IPS-18c (cell line): ENCODE results near the gene ENPP3.
A peak's percentile ranks its signal among the peaks of the same experiment; 100 is the strongest.

Source experiments
- H3K4me3 ChIP-seq: 2 replicates; pipeline ENCODE4 v1.7.0; 2013; ENCODE audit warnings: low read depth, mild to moderate bottlenecking, low read length, moderate library complexity; ENCODE audit not compliant: insufficient read depth
- H3K9me3 ChIP-seq: one replicate; pipeline ENCODE4 v1.6.1; 2013; ENCODE audit warnings: mild to moderate bottlenecking, low read length, moderate library complexity; ENCODE audit not compliant: control insufficient read depth, insufficient read depth

ENPP3 gene

DNA sequence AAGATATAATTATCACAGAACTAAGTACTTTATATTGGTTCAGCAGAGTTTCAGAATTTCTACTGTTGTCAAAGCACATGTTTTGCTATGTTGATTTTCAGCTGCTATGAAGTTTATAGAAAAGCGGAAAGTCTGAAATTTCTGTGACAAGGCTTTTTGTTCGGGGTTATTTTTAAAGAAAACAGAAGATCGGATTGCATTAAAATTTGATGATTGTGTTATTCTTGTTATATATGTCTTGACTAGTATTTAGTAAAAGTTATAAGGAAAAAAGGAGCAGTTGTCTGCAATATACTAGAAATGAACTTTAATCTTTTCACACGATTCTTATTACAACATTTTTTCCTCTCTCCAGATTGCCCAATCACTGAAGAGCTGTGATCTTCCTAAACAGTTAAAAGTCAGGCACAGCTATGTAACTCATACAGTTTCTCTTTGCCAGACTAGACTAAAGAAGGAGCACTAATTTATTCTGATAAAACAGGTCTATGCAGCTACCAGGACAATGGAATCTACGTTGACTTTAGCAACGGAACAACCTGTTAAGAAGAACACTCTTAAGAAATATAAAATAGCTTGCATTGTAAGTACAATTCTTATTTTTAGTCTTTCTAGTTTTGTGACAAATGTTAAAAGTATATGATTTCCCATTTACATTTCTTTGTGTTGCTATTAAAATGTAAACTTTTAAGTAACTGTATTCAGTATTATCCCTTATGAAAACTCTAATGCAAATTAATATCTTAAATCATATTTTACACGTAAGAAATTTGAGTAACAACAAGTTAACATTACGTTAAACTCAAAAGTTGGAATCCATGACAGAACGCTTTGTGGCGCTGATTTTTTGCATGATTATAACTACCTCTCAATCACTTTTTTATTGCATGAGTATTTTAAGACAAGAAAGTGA, at the start of gene ENPP3:
TSS of gene ENPP3 (plus strand) at position 423 of the 913 bp plus-strand sequence. CDS start at position 506, 83 bp downstream.
- Histone ChIP-seq H3K4me3 (no peak within 1 kb of the TSS), H3K9me3 (no peaks in the 10 kb centered on the region)

DNA sequence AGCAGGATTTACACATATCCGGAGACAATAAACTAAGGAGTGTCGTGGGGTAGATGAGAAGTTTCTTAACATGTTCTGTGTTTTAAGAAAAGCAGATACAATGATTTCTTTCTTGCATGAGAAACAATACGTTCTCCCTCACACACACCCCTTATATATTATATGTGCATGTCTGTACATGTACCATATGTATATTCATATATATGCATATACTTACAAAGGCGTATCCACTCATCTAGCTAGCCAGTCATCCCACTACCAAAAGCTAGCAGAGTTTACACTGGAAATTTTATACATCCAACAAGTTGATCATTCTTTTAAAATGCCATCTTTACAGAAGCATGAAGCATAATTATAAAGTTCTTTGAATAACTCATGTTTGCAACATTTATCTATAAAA, 49.2 kb upstream of the ENPP3 start:
- Histone ChIP-seq H3K9me3 (no peaks in the 10 kb centered on the region), H3K4me3 (no peak overlapping the region)

DNA sequence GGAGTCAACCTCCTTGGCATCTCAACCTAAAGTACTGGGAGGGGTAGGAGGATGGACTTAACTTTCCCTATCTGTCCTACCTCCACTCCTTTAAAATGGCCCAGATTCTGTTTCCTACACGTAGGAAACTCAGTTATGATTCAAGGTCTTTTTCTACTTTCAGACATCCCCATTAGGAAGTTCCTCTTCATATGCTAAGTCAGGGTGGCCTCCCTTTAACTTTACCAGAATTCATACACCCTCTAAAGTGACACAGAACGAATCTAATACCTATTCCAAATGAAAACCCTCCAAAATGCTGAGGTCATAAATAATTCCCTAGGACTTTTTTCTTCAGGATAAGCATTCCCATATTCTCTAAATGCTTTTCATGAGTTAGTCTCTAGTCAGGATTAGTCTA, 48.5 kb upstream of the ENPP3 start:
- Histone ChIP-seq H3K4me3 (no peak overlapping the region), H3K9me3 (no peaks in the 10 kb centered on the region)

DNA sequence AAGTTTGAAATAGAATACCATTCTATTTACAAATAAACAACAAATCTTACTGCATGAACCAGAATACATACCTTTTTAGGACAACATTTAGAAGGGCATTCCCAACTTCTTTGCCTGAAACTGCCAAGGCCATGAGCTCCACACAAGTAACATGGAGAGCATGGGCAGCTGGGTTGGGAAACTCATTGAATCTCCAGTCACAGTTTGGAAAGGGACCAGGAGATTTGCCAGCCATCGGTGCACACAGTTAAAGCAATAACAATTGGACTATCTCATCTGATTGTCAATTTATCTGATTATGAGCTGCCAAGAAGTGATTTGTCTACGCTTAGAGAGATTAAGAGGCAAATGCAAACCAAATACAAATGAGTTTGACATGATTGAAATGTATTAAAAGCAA, 44.2 kb upstream of the ENPP3 start:
- no peaks in the 10 kb centered on the region for H3K9me3 ChIP-seq
- H3K4me3 ChIP-seq, result no peak overlapping the region

DNA sequence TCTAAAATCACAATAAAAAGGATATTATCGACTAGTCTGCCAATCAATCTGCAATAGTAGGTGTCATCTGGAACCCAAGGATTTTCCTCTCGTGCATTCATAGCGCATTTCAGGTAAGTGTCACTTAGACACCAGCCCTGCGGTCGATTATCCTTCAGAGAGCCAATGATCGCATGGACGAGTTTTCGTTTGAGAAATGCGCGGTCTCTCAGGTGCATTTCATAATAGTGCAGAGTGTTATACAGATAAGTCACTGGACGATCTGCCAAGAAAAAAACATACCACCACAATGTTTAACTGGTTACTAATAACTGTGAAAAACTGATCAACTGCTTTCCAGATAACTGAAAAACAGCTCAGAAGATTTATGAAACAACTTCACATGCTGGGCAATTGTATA, 43.0 kb upstream of the ENPP3 start:
- Histone ChIP-seq H3K4me3 (no peak overlapping the region), H3K9me3 (no peaks in the 10 kb centered on the region)

DNA sequence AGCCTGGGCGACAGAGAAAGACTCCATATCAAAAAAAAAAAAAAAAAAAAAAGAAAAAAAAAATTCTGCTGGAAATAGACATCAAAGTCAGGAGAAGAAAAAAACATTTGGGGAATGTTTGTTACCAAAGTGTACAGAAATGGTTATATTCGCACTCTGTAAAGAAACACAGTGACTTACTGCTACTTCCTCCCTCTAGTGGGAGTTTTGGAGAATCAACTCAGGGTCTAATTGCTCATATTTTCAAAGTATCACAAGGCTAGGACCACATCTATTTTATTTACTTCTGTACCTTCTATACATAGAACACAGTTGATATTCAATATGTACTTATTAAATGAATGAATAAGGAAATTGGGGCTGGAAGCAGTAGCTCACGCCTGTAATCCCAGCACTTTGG, 39.7 kb upstream of the ENPP3 start:
- no peak overlapping the region for H3K4me3 ChIP-seq
- no peaks in the 10 kb centered on the region for H3K9me3 ChIP-seq

DNA sequence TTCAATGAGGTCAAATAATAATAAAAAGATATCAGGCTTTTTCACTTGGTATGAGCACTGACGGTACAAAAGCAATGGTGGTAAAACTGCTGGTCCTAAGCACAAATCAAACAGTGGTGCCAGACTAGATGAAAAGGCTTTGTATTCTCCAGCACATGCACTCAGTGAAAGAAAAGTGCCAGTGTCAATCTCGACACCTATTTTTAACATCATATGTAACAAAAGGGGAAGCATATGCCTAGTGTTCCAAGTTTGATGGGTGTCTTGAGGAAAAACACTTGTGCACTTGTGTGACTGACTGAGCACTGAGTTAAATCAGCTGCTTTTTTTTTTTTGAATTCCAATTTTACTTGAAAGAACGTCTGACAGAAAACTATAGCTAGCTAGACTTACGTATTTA, 36.4 kb upstream of the ENPP3 start:
- Histone ChIP-seq H3K4me3 (no peak overlapping the region), H3K9me3 (no peaks in the 10 kb centered on the region)

DNA sequence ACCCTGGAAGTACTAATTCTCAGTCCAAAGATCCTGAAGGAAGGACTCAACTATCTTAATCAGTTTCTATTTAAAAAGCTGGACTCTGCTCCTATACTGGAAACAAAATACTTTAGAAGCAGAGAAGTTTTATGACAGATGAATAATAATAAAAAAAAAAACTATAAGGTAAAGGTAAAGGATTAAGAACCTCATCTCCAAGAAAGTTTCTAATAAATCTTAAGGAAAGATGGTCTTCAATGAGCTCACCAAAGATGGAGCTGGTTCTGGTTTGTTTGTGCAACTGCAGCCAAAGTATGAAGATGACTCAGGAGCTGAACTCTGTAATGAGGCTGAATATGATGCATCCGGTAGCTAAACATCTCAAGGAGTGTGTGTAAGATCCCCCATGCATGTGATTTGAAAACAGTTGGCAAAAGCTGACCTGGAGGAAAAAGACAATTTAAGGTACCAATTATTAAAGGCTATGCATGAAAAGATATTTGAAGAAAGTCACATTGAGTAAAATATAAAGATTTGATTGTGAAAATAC, 34.3 kb upstream of the ENPP3 start:
- H3K9me3 ChIP-seq, result no peaks in the 10 kb centered on the region

DNA sequence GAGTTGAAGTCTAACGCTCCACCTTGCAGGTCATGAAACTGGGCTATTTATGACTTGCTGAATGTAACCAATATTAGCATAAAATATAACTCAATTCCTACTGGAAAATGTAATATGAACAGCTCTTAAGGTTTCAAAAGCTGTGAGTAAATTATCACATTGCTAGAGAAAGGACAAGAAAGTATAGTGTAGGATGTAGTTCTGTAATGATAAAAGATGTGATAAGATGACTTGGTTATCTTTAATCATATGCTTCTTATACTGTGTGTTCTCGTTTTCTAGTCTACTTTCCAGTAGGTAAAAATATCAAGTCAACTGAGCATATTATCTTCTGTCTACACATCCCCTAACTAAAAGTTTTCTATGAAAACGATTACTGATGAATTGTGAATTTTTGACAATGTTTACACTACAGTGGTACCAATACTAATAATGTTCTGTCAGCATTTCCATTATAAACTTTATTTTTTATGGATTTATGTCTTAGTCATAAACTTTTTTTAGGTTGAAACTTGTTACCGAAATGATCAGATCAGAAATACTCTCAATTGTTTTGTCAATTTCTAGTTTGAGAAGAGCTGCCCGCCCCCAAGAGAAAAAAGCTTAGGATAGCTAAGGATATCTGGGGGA, 23.7 kb upstream of the ENPP3 start:
- H3K9me3 ChIP-seq, result no peaks in the 10 kb centered on the region
- H3K4me3 ChIP-seq, result no peak overlapping the region

More for the DNA sequence above, 34.3 kb upstream of the ENPP3 start:
- no peak overlapping the region for H3K4me3 ChIP-seq

DNA sequence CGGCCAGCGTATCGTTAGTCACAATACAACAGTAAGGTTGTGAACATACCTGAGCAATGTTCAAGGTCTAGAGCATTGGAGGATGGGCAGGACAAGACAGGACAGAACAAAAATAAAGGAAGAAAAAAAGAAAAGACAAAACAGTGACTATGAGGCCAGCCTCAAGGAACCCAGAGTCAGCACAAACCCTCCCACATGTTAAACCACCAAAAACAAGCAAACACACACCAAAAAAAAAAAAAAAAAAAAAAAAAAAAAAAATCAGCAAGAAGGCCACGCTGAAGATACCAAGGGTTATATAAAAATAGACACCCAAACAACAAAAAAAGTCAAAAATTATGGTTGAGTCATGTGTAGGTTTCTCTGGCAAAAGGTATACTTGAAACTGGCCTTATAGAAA, 21.8 kb upstream of the ENPP3 start:
- no peak overlapping the region for H3K4me3 ChIP-seq
- H3K9me3 ChIP-seq, result no peaks in the 10 kb centered on the region

DNA sequence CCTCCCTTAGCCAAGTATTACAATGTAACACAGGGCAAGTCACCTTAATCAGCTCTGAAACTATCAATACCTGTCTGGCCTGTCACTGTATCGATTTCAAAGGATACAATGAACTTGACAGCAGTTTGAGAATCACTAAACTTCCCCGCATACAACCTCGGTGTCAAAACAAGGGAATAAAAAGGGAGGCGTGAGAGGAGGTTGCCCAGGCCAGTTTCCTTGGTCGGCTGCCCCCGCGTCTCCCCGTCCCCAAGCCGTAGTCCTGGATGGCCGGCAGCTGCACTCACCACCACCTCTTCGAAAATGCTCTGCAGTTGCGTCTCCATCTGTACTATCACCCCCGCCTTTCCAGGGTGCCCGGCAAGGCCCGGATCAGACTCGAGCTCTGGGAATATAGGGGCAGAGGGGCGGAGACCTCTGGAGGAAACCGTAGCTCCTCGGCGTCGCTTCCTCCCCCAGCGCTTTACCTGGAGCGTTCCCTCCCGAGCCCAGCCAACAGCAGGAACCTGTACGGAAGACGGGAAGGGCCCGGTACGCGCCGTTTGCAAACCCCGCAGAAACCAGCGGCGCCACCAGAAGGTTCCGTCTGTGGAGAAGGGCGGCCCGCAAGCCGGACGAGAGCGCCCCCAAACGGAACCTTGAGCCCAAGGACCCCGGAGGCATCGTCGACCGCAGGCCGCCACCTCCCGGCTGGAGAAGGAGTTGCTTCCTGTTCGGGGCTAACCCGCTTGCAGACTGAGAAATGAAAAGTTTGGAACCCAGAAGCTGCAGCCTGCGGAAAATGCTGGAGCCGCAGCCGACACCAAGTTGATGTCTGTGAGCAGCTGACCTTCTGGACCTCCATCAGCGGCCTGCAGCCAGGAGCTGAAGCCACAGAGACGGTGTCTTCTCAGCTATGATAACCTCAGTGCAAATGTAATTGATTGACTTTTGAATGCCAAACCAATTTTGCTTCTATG, 9.1 kb upstream of the ENPP3 start, which contains the start of gene MED23:
TSS of gene MED23 (minus strand) at position 519 of the 959 bp plus-strand sequence. CDS start at position 326, 193 bp downstream.
- Histone ChIP-seq H3K4me3 (peak within 1 kb of the TSS; percentile 79), H3K9me3 (no peaks in the 10 kb centered on the region)

DNA sequence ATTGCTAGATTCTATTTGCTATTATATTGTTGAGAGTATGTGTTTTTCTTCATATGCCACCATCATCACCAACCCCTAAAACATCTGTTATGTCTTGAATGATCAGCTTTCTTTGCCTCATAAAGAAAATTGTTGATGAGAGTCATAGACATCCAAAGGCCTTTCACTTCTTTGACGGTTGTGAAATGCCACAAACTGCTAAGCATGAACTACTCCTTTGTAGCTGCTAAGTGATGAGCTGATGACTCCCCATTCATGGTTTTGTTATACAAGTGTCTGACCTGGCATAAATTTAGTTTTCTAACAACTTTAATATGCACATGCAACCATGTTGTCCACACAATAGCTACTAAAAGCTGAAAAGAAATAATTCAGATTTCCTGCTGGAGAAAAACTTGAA, 8.4 kb upstream of the ENPP3 start:
- Histone ChIP-seq H3K4me3 (no peak overlapping the region), H3K9me3 (no peaks in the 10 kb centered on the region)

DNA sequence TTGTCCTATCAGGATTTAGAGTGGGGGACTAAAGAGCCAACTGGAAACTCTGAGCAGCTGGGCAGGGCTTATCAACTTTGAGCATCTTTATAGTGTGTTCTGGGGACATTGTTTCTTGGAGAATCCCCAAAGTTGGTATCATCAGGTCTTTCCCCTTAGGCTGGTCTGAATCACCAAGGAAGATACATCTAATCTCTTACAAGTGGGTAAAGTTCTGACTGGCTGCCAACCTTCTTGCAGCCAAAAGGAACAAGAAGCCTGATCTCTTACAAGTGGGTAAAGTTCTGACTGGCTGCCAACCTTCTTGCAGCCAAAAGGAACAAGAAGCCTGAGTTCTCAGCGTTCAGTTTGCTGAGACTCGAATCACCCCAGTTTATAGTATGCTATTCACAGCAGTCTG, 7.5 kb upstream of the ENPP3 start:
- no peak overlapping the region for H3K4me3 ChIP-seq
- H3K9me3 ChIP-seq, result no peaks in the 10 kb centered on the region

DNA sequence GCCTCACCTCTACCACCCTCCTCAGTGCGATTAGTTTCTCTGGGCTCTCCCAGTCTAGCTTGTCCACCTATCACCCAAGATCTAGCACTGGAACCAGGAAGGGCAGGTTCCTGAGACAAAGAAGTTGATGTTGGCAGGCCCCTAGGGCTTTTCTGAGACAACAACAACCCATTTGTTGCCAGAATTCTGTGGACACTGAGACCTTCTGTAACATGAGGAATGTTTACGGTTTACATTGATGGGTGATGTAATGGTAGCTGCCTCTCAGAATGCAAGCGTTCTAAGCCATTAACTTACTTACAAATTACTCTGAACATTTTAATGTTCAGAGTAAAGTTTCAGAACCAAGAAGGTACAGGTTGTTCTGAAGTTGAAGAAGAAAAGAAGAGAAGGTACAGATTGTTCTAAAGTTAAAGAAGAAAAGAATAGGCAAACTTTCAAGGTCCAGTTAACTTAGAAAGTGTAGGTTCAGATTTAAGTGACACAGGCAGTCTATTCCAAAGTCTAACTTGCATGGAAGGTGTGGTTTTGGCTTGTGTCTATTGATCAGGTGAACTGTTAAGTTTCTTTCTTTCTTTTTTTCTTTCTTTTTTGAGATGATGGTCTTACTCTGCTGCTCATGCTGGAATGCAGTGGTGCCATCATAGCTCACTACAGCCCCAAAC, 5.3 kb upstream of the ENPP3 start:
- Histone ChIP-seq H3K9me3 (no peaks in the 10 kb centered on the region), H3K4me3 (no peak overlapping the region)

DNA sequence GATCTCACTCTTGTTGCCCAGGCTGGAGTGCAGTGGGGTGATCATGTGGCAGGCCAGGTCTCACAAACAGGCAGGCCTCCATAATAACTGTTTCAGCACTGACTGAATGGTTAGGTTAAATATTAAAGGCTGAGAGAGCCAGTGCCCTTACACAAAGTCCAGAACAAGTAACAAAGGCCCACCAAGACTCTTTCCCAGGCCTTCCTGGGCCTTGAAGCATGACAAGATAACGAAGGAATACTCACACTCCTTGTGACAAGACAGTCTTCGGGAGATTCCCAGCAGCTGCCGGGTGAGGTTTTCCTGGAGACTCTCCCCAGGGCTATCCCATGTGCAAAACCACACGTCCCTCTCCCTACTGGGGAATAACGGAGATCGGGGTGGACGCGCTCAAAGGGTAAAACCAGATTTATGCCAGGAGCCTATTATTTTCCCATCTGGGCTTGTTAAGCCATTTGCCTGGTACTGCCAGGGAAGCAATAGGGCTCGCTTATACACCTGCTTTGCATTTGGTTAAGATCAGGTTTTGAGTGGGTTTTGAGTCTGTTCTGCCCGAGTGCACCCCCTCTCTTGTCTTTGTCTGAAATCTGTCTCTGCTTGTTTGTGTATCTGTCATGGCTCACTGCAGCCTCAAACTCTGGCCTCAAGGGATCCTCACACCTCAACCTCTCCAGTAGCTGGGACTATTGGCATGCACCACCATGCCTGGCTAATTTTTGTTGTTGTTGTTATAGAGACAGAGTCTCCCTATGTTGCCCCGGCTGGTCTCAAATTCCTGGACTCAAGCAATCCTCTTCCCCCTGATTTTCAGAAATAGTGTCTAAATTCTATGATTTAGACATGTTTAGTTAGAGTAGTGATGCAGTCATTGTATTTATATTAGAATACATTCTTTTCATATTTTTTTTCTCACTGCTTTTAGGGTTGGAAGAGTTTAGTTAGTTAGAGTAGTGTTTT, 1.4 kb upstream of the ENPP3 start:
- Histone ChIP-seq H3K4me3 (no peak overlapping the region), H3K9me3 (no peaks in the 10 kb centered on the region)

DNA sequence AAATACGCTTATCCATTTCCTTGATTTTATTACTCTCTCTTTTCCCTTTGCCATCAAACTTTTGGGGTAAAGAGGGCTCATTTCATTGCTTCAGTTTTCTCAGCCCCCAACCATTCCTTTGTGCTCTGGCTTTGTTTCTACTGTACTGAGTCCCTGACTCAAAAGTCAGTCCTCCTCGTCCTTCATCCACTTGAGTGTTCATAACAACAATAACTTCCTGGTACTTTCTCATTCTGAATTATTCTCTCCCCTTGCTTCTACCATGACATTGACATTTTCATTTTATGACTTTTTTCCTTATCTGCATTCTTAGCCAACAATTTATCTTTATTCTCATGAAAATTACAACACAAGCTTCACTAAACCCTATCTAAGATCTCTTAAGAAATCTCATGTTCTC, 911 bp downstream of the ENPP3 start:
- no peaks in the 10 kb centered on the region for H3K9me3 ChIP-seq
- H3K4me3 ChIP-seq, result no peak overlapping the region
